ENCODE results near the gene CDIP1.

CDIP1 gene

DNA sequence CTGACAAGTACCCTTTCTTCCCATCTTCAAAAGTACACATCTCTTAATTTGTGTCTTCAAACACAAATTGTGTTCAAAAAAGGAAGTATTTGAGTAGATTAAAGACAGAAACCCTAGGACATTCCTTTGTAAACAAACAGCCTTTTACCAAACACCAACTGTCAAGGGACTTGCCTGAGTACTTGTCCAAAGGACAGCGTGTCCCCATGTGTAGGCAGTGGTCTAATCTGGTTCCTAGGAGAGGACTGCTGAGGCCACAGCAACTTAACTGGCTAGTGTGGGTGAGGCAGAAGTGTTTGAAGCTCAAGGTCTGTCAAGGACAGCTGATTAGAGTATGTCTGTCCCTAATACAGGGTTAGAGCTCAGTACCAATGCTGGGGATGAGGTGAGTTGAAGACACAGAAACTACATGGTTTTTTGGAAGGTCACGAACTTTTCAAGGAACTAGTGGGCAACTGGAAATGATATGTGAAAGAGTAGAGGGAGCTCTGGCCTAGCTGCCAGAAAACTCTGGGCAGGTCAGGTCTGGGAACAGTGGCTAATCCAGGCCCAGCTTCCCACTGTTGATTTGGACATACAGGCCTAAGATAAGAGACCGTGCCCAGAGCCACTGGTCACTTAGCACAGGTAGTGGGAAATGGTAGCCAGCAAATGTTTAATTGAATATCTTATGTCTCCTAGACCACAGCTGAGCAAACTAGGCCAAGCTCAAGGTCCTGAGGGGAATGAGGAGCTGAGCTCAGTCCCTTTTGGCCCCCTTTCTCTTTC lies 52.3 kb downstream of the CDIP1 start:
- DNase-seq, result no peak

GRCh38 chr16:4481963-4482362 lies 56.6 kb downstream of the CDIP1 start:
- no peak for DNase-seq

DNA sequence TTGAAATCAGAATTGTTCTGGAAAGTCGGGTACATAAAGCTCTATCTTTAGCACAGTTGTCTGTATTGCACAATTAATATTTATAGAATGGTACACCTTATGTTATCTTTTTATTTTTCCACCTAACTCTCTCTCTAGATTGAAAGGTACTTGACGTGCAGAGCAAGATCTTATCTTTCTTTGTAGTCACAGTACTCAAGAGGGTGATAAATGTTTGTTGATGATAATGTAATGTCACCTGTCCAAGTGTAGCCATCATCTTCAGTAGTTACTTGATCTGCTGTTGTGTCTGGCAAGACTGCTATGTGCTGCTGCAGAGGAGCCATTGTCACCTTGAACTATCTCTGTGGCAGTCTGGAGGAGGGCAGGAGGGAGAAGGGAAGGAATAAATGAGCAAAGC lies 57.0 kb downstream of the CDIP1 start:
- DNase-seq, result no peak

GRCh38 chr16:4477966-4478365 lies 60.6 kb downstream of the CDIP1 start:
- DNase-seq, result peak; percentile 41

GRCh38 chr16:4475880-4476788 lies 62.4 kb downstream of the CDIP1 start, which contains the start of gene HMOX2:
Gene HMOX2, plus strand, starts transcription at chr16:4476398. Its CDS starts 29,127 bp downstream, at chr16:4505525.
- peak; percentile 95 for DNase-seq

GRCh38 chr16:4474192-4474961 lies 64.2 kb downstream of the CDIP1 start, which contains the start of gene NMRAL1:
Gene NMRAL1, minus strand, starts transcription at chr16:4474625. Its CDS starts 493 bp downstream, at chr16:4474132.
- peak; percentile 90 for DNase-seq

DNA sequence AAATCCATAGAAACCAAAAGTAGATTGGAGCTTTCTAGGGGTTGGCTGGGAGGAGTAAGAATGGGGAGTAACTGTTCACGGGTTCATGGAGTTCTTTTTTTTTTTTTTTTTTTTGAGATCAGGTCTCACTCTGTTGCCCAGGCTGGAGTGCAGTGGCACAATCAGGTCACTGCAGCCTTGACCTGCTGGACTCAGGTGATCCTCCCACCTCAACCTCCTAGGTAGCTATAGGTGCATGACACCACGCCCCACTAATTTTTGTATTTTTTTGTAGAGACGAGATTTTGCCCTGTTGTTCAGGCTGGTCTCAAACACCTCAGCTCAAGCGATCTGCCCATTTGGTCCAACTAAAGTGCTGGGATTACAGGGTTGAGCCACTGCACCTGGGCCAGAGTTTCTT lies 65.7 kb downstream of the CDIP1 start:
- no peak for DNase-seq

- DNase-seq, result no peak
Observed at GRCh38 chr16:4471869-4472268, 66.7 kb downstream of the CDIP1 start.

- no peak for DNase-seq
Observed at GRCh38 chr16:4468972-4469371, 69.6 kb downstream of the CDIP1 start.

- no peak for DNase-seq
Observed at GRCh38 chr16:4467916-4468315, 70.7 kb downstream of the CDIP1 start.

GRCh38 chr16:4465977-4466779 lies 72.4 kb downstream of the CDIP1 start:
- DNase-seq, result peak; percentile 78

DNA sequence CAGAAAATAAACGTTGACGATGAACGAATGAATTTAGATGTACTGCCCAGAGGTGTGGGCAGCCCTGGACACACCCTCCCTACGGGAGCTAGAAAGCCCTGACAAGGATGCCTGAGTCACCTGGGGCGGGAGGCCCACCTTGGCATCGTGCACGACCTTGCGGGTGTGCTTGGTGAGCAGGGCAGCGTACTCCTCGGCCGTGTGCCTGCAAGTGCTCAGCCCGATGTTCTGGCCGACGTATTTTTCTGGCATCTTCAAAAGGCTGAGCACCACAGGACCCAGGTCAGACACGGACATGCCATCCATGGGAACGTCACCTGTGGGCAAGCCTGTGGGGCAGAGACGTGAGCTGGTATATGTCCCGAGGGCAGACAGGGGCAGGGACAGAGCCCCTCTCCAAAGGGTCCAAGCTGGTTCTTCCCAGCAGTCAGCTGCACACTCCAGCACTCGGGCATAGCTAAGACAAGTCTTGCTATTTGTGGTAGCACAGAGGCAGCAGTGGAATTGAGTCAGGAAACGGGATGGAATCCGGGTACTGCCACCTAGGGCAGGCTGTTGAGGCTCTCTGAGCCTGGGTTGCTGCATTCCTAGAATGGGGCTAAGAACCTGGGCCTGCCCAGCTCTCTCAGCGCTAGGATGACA lies 74.9 kb downstream of the CDIP1 start:
- DNase-seq, result no peak

DNA sequence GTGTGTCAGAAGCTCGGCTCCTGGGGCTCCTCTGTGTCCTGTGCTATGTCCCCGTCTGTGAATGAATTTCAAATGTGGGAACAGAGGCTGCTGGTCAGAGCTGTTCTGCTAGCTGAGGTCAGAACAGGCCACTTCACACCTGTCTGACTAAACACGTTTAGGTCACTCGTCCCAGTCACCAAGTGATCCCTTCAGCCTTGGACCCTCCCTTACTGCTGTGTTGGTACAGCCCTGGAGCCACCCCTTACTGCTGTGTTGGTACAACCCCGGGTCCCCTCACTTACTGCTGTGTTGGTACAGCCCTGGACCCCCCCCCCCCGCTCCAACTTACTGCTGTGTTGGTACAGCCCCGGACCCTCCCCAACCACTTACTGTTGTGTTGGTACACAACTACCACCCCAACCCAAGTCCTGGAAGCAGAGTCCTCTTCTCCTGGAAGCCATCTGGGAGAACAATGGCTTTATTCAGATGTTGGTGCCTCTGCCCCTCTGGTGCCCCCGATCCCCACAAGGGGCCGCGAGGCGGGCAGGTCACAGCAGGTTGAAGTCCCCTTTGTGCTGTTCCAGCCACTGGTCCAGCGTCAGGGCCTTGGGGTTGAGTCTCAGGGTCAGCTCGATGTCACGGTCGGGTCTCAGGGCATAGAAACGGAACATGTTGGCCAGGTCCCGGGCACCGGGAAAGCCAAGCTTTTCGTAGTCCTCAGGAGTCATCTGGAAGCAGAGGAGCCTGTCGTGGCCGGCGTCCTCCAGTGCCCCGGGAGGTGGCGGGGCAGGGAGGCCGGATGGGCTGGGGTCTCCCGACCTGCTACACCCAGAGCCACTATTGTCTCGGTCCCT lies 77.1 kb downstream of the CDIP1 start:
- no peak for DNase-seq

GRCh38 chr16:4460936-4461249 lies 77.7 kb downstream of the CDIP1 start:
- no peak for DNase-seq

Data from CD4-positive, alpha-beta T cell treated with Interleukin-12 subunit alpha and Interleukin-12 subunit beta, for 1 hour (primary cell).